Duodenal mucosa (tissue), 2 donors: ENCODE results near the gene CRTC1.

Source experiments
- H3K27ac ChIP-seq: one replicate; pipeline ENCODE4 v1.7.0; 2013; ENCODE audit warnings: low read depth, low read length
- H3K27me3 ChIP-seq, 2 donors: one replicate each; pipeline ENCODE4 v1.7.0; 2013; ENCODE audit warnings: low read length in 2 of 2, control low read depth in 1 of 2; ENCODE audit not compliant: insufficient read depth in 2 of 2, control insufficient read depth in 1 of 2
- H3K36me3 ChIP-seq, 2 donors: one replicate each; pipeline ENCODE4 v1.7.0; 2013; ENCODE audit warnings: low read length in 2 of 2, control low read depth in 1 of 2; ENCODE audit not compliant: insufficient read depth in 2 of 2, control insufficient read depth in 1 of 2
- H3K4me1 ChIP-seq, 2 donors: one replicate each; pipeline ENCODE4 v1.7.0; 2013; ENCODE audit warnings: low read length in 2 of 2, control low read depth in 1 of 2; ENCODE audit not compliant: insufficient read depth in 2 of 2, control insufficient read depth in 1 of 2
- H3K4me3 ChIP-seq, 2 donors: one replicate each; pipeline ENCODE4 v1.7.0; 2013; ENCODE audit warnings: low read length in 2 of 2, low read depth in 1 of 2
- H3K9ac ChIP-seq, 2 donors: one replicate each; pipeline ENCODE4 v1.7.0; 2013; ENCODE audit warnings: low read length in 2 of 2, low read depth in 1 of 2
- H3K9me3 ChIP-seq, 2 donors: one replicate each; pipeline ENCODE4 v1.7.0; 2013; ENCODE audit warnings: low read length in 2 of 2, control low read depth in 1 of 2; ENCODE audit not compliant: control insufficient read depth in 1 of 2

CRTC1 gene

GRCh38 chr19:18735324-18735723 is 51.8 kb downstream of the CRTC1 start:
- no peaks in the 10 kb centered on the region for H3K9me3 ChIP-seq
- H3K4me1 ChIP-seq, result peaks cover 31 to 37% of the 10 kb centered on the region in 2 donors
- no peaks in the 10 kb centered on the region for H3K36me3 ChIP-seq
- H3K4me3 ChIP-seq, result no peak overlapping the region
- no peak overlapping the region for H3K27ac ChIP-seq
- H3K27me3 ChIP-seq, result no peaks in the 10 kb centered on the region
- H3K9ac ChIP-seq, result no peak overlapping the region

GRCh38 chr19:18735752-18736151 is 52.3 kb downstream of the CRTC1 start:
- Histone ChIP-seq H3K4me1 (peaks cover 32 to 41% of the 10 kb centered on the region in 2 donors), H3K36me3 (no peaks in the 10 kb centered on the region), H3K9me3 (no peaks in the 10 kb centered on the region), H3K27ac (no peak overlapping the region), H3K27me3 (no peaks in the 10 kb centered on the region), H3K9ac (no peak overlapping the region), H3K4me3 (no peak overlapping the region)

GRCh38 chr19:18736415-18737336 is 53.2 kb downstream of the CRTC1 start:
- H3K27me3 ChIP-seq, result no peaks in the 10 kb centered on the region
- H3K36me3 ChIP-seq, result no peaks in the 10 kb centered on the region
- H3K4me3 ChIP-seq, result no peak overlapping the region
- H3K9ac ChIP-seq, result no peak overlapping the region
- no peaks in the 10 kb centered on the region for H3K9me3 ChIP-seq
- no peak overlapping the region for H3K27ac ChIP-seq
- peaks cover 33 to 43% of the 10 kb centered on the region in 2 donors for H3K4me1 ChIP-seq

GRCh38 chr19:18737337-18737953 is 54.0 kb downstream of the CRTC1 start:
- no peak overlapping the region for H3K9ac ChIP-seq
- no peaks in the 10 kb centered on the region for H3K36me3 ChIP-seq
- no peak overlapping the region for H3K27ac ChIP-seq
- no peaks in the 10 kb centered on the region for H3K27me3 ChIP-seq
- no peak overlapping the region for H3K4me3 ChIP-seq
- peaks cover 35 to 43% of the 10 kb centered on the region in 2 donors for H3K4me1 ChIP-seq
- no peaks in the 10 kb centered on the region for H3K9me3 ChIP-seq

- Histone ChIP-seq H3K9me3 (no peaks in the 10 kb centered on the region), H3K27me3 (no peaks in the 10 kb centered on the region), H3K27ac (no peak overlapping the region), H3K9ac (no peak overlapping the region), H3K36me3 (no peaks in the 10 kb centered on the region), H3K4me1 (peaks cover 39 to 43% of the 10 kb centered on the region in 2 donors), H3K4me3 (no peak overlapping the region)
These were observed 54.5 kb downstream of the CRTC1 start for GRCh38 chr19:18737954-18738351.

GRCh38 chr19:18738961-18739690 is 55.6 kb downstream of the CRTC1 start:
- Histone ChIP-seq H3K4me1 (peaks cover 45 to 47% of the 10 kb centered on the region in 2 donors), H3K27me3 (no peaks in the 10 kb centered on the region), H3K9ac (no peak overlapping the region), H3K9me3 (no peaks in the 10 kb centered on the region), H3K36me3 (no peaks in the 10 kb centered on the region), H3K27ac (no peak overlapping the region), H3K4me3 (no peak overlapping the region)

GRCh38 chr19:18741124-18742121 is 57.9 kb downstream of the CRTC1 start:
- peak overlapping the region; percentile 13 for H3K27ac ChIP-seq
- H3K36me3 ChIP-seq, result no peaks in the 10 kb centered on the region
- peaks cover 45 to 47% of the 10 kb centered on the region in 2 donors for H3K4me1 ChIP-seq
- H3K4me3 ChIP-seq, result peak overlapping the region in 1 of 2 donors; percentile 32
- H3K27me3 ChIP-seq, result no peaks in the 10 kb centered on the region
- no peaks in the 10 kb centered on the region for H3K9me3 ChIP-seq
- peak overlapping the region; percentile 24 to 43 for H3K9ac ChIP-seq

- Histone ChIP-seq H3K4me3 (no peak overlapping the region), H3K27ac (peak overlapping the region; percentile 13), H3K36me3 (no peaks in the 10 kb centered on the region), H3K9ac (peak overlapping the region in 1 of 2 donors; percentile 24), H3K4me1 (peaks cover 38 to 40% of the 10 kb centered on the region in 2 donors), H3K27me3 (no peaks in the 10 kb centered on the region), H3K9me3 (no peaks in the 10 kb centered on the region)
These were observed 58.8 kb downstream of the CRTC1 start for GRCh38 chr19:18742324-18742723.
